Cardiac ventricle fibroblast (primary cell): ENCODE measurements around the gene MAGI1. TPM values are rescaled to one million over a fixed set of nuclear protein-coding genes. Genes with fewer than 3 reads are reported as not detected.

Experiments used
- total RNA-seq: library from RNA; depleted of rRNA; stranded (reverse); fragments of >200 nt; gene quantifications from 2 replicates; pipeline ENCODE4 v1.2.3, GENCODE V29; 2015

The MAGI1 gene
- total RNA-seq, result 6.3 and 7.1 TPM in 2 replicates

GRCh38 chr3:66038726-66039589 is at the start of gene MAGI1:
TSS of gene MAGI1 (minus strand) at chr3:66038918. CDS start at chr3:66038308, 610 bp downstream.

Other genes starting within 250 kb of the MAGI1 start
- gene SLC25A26, start 182.1 kb upstream of the MAGI1 start, total RNA-seq, result 16.3 and 17.3 TPM in 2 replicates